GM21367 (cell line): ENCODE data around the gene ANKS1A.
"Not testable (repeated sequence)": the region's sequence is repeated elsewhere in the genome, so short reads cannot be mapped to it uniquely, and the experiment has no call there.

Experiments used
- ATAC-seq: cut with Tn5 transposase; IDR thresholded peaks from one replicate; pipeline ENCODE4 v1.9.1; 2021; ENCODE audit not compliant: unreplicated experiment

ANKS1A gene

DNA sequence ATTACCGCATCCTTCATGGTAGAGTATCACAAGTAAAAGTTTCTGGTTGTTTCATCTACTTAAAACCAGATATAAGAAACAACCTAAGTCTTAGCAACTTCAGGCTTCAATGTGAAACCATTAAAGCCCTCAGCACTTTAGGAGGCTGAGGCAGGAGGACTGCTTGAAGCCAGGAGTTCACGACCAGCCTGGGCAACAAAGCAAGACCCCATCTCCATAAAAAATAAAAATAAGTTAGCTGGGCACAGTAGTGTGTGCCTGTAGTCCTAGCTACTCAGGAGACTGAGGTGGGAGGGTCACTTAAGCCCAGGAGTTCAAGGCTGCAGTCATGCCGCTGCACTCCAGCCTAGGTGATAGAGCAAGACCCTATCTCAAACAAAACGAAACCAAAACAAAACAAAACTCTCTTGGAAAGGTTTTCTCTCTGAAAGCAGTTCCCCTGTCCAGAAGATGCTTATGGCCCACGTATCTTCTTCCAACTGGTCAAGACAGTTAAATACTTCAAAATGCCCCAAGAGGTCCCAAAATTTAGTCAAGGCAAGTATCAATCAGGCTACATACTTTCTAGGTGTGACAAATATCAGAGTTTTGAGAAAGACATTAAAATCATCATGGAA lies 11.1 kb upstream of the ANKS1A start:
- ATAC-seq: no peak

DNA sequence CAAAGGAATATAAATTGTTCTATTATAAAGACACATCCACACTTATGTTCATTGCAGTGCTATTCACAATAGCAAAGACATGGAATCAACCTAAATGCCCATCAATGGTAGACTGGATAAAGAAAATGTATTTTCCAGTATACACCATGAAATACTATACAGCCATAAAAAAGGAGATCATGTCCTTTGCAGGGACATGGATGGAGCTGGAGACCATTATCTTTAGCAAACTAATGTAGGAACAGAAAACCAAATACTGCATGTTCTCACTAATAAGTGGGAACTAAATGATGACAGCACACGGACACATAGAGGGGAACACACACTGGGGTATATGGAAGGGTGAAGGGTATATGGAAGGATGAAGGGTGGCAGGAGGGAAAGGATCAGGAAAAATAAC lies 5.0 kb upstream of the ANKS1A start:
- ATAC-seq: not testable (repeated sequence)

DNA sequence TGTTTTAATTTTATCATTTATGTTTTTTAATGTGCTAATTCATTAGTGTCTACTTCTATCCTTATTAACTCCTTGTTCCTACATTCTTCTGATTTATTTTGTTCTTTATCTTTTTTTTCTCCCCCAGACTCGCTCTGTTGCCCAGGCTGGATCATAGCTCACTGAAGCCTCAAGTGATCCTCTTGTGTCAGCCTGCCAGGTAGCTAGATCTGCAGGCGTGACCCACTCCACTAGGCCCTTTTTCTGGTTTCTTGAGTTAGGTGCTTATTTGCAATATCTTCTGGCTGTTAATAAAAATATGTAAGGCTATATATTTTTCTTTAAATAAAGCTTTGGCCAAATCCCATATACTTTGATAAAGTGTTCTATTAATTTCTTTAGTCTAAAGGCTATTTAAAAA lies 4.1 kb upstream of the ANKS1A start:
- ATAC-seq: no peak

DNA sequence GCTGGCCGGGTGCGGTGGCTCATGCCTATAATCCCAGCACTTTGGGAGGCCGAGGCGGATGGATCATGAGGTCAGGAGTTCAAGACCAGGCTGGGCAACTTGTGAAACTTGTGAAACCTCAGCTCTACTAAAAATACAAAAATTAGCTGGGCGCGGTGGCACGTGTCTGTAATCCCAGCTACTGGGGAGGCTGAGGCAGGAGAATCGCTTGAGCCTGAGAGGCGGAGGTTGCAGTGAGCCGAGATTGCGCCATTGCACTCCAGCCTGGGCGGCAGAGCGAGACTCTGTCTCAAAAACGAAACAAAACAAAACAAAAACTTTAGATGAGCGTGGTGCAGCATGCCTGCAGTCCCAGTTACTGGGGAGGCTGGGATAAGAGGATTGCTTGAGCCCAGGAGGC lies 3.2 kb upstream of the ANKS1A start:
- not testable (repeated sequence) for ATAC-seq

DNA sequence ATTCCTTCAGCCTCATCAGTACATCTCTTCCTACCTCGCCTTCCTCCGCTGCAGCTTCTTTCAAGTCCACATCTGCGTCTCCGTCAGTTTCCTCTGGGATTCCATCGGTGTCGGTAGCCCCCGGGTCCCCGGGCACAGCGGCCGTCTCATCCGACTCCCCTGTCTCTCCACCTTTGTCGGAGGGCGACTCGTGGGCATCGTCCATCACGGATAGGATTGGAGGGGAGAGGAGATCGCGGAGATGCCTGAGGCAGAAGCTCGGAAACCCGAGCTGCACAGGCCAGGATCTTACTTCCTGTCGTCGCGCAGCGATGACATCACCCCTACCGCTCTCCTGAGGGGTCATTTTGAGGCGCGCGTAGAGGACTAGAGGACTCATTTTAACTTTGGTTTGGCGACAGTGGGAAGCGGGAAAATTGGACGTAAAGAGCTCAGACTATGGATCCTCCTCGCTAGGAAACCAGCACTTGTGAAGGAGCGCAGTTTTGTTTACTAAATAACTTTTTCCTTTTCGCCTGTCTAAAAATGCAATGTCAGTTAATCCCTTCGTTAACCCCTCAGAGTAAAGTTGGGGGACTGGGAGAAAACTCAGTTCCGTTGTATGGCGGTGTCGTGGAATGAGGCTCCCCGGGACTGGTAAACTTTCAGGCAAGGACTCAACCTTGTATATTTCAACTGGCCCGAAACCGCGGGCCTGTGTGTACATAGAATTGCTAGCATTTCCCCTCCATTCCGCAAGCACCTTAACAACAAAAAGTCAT lies 1.1 kb upstream of the ANKS1A start, which contains the start of gene TAF11:
TSS of gene TAF11 (minus strand) at position 290 of the 761 bp plus-strand sequence. CDS start at position 205, 85 bp downstream.
- ATAC-seq: peak; percentile 48

DNA sequence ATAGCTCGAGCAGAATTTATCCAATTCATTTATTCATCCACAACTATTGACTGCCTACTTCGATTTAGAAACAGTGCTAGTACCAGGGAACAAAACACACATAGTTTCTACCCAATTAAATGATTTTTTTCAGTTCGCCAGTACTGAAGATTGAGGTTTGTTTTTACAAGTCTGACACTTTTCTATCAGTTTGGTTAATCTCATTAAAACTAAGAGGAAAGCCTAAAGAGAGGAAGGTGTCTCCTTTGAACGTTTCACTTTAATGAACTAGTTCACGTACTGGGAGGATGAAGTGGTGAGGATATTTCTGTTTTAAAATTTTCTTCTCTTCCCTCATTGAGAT lies 570 bp upstream of the ANKS1A start:
- no peak for ATAC-seq

DNA sequence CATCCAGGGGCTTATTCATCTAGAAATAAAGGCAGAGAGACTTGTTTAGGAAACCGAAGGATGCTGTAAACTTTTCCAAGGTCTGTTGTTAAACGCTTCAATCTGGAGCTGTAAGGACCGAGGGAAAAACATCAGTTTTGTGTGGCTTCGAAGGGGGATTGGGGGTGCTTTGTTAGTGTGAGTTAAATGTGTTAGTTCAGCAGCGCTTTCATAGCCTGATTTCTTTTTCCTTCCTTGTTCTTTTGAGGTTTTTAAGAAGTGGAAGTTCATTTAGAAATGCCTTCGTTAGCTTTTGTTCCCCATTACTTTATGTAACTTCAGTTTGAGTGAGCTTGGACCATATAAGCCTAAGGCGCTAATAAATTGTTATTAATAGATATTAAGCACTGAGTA lies 1.5 kb downstream of the ANKS1A start:
- no peak for ATAC-seq

DNA sequence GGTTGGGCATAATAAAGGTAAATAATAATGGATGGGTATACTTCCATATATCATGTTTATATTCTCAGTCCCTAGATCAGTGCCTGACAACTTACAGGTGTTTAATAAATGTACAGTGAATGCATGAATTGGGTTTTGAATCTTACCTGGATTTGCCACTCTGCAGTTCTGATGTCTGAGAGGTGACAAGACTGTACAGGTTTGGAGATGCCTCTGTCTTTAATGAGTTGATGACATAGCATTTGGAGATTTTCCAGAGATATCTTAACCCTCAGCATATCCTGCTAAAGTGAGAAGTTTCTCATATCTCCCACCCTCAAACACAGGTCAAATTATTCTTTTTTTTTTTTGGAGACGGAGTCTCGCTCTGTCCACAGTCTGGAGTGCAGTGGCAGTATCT lies 2.2 kb downstream of the ANKS1A start:
- ATAC-seq: no peak

DNA sequence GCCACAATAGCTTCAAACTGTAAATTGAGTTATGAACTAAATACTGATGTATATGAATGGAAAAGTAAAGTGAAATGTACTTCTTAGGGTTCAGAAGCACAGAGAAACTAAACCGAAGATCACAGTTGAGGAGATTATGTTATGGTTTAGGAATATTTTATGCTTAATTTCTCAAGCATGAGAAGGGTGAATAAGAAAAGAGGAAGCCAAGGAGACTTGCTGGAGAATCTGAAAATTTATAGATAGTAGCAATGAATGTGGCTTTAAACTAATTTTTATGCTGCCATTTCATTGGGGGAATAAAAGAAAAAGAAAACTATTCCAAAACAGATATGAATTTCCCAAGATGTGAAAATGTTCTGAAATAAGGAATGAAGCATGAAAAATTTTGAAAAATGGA lies 5.6 kb downstream of the ANKS1A start:
- ATAC-seq: no peak

DNA sequence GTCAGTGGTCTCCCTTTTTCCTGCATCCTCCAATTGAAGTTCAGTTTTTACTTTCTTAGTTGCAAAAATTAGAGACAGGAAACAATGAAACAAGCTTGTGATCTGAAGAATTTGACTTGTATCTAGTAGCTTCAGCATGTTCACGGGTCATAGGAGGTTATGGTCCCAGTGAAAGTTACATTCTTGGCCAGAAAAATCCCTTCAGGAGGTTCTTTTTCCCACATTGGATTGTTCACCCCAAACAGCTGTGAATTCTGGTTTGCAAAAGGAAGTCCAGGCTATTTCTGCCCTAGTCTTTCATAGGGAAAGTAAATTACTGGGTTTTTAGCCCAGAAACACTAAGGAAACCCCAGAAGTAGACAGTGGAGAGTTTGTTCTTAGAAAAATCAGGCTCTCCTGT lies 8.1 kb downstream of the ANKS1A start:
- no peak for ATAC-seq

DNA sequence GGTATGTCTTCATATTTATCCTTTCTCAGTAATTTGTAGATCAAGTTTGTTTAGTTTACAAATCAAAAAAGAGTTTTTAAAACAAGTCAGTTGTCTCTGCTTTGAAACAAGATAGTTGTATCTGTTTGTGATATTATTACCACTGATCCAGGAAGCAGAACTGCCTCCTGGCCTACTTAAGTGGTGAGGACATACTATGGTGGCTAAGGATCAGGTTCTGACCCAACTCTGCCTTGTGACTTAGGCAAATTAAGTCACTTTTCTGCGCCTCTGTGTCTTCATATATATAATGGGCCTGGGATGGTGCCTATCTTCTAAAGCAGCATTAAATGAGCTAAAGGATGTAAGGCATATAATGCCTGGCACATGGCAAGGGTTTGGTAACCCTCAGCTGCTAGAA lies 8.7 kb downstream of the ANKS1A start:
- ATAC-seq: no peak

DNA sequence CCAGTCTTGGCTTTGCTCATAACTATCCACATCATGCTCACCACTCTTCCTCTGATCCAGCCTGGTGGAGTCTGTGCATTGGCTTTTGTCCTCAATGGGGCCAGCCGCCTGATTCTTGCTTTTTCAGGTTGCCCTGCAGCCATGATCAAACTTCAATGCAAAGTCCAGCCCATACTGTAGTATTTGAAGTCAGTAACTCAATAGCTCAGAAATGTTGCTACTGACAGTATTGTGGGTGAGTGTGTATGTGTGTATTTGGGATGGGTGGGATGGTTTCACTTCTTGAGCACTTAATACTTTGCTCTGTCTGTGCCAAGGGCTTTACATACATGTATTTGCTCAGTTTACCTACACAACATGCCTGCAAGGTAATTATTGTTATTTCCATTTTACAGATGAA lies 10.7 kb downstream of the ANKS1A start:
- not testable (repeated sequence) for ATAC-seq

DNA sequence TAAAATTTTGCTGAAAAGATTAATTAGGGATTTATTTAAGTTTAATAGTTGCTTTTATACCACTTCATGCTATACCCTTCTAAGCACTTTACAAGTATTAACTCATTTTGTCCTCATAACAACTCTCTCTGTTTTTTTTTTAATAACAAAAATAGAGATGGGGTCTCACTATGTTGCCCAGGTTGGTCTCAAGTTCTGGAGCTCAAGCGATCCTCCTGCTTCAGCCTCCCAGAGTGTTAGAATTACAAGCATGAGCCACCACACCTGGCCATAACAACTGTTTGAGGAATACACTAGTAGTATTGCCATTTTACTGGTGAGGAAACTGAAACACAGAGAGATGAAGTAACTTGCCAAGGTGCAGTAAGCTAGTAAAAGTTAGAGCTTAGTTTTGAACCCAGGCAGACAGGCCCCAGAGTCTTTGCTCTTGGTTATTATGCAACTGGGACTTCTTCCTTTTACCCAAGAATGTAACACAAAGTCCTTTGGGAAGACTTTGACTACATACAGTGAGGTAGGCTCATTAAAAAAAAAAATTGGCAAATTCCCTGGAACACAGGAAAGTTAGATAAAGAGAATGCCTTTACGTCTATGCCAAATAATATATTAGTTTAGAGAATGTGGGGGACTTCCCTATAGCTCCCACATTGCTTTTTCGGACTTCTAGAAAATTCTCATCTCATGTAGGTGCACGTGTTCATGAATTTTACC lies 11.4 kb downstream of the ANKS1A start:
- ATAC-seq: no peak

DNA sequence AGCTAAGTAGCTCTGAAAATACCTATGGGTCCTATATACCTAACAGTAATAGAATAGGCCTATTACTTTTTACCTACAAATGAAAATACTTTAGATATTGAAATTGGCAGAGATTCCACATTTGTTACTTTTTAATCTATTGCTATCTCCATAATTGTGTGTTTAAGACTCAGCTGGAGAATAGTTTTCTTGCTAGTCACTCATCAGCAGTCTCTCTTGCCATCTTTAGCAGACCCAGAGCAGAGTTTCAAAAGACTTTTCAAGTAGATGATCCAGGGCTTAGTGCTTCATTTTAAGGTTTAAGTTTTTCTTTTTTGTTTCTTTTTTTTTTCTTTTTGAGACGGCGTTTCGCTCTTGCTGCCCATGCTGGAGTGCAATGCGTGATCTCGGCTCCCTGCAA lies 12.9 kb downstream of the ANKS1A start:
- ATAC-seq: no peak

DNA sequence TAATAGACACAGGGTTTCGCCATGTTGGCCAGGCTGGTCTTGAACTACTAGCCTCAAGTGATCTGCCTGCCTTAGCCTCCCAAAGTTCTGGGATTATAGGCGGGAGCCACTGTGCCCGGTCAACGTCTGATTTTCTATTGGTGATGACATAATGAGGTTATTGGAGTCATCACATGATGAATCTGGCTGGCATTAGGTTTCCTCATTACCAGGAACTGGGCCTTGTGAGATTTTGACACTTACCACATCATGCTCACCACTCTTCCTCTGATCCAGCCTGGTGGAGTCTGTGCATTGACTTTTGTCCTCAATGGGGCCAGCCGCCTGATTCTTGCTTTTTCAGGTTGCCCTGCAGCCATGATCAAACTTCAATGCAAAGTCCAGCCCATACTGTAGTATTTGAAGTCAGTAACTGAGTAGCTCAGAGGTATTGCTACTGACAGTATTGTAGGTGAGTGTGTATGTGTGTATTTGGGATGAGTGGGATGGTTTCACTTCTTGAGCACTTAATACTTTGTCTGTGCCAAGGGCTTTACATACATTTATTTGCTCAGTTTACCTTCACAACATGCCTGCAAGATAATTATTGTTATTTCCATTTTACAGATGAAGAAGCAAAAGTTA lies 16.0 kb downstream of the ANKS1A start:
- no peak for ATAC-seq

DNA sequence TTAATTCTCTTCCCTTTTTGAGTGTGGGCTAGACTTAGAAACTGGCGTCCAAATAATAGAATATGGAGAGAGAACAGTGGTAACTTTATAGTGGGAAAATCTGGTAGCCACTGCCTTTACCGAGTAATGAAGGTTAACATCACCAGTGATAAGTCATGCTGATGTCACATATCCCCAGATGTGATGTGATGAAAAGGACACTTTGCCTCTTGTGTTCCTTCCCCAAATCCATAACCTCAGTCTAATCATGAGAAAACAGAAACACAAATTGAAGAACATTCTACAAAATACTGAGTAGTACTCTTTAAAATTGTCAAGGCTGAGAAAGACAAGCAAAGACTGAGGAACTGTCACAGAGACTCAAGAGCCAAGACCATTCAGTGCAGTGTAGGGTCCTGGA lies 17.8 kb downstream of the ANKS1A start:
- ATAC-seq: no peak

DNA sequence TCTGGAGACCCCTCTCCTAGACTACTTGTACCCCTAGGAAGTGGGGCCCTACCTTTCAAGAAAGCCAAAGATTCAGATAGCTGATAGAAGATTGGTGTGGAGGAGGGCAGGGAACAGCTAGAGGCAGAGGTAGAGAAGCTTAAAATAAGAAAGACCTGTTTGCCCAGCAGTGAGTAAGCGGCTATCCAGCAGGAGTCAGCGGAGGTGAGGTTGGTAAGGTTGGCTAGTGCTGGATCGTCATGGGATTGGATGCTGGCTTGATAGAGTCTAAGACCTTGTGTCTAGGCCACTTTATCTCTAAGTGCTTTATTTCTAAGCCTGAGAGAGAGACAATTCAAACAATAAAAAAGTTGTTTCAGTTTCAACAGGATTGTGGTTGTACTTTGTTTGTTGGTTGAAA lies 19.1 kb downstream of the ANKS1A start:
- ATAC-seq: no peak

DNA sequence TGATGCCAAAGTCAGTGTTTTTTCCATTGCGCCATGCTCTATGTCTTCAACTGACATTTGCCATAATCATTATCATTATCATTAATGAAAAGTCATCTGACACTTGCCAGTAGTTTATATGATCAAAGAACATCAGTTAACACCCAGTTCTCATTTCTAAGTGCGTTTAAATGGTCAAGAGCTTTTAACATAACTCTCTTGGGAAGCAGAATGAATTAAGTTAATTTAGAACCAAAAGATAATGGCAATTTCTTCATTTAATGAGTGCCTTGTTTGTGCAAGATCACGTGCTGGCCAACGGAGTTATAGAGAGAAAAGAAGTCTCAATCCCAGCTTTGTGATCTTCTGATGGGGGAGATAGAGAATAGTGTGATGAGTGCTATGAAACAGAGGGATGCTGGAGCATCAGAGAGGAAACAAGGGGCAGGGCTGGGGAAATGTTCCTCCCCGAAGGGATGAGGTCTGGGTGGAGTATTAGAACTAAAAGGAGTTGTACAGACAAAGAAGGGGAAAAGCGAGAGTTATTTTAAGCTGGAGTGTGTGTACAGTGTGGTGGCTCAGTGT lies 20.3 kb downstream of the ANKS1A start:
- ATAC-seq: no peak

DNA sequence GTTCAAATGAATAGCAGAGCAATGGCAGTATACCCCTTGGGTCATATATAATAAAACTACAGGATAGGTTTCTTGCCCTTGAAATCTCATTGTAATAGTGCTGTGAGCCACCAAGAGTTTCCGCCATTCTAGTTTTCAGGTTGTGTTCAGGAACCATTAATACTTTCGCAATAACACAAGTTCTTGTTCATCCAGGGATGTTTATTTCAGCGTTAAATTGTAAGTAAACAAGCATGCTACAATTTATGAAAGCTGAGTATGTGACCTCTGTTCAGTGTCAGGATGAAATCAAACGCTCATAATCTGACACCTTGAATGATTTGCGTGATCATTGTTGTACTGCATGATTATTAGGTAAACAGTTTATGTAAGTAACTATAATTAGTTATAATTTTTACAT lies 22.8 kb downstream of the ANKS1A start:
- no peak for ATAC-seq

DNA sequence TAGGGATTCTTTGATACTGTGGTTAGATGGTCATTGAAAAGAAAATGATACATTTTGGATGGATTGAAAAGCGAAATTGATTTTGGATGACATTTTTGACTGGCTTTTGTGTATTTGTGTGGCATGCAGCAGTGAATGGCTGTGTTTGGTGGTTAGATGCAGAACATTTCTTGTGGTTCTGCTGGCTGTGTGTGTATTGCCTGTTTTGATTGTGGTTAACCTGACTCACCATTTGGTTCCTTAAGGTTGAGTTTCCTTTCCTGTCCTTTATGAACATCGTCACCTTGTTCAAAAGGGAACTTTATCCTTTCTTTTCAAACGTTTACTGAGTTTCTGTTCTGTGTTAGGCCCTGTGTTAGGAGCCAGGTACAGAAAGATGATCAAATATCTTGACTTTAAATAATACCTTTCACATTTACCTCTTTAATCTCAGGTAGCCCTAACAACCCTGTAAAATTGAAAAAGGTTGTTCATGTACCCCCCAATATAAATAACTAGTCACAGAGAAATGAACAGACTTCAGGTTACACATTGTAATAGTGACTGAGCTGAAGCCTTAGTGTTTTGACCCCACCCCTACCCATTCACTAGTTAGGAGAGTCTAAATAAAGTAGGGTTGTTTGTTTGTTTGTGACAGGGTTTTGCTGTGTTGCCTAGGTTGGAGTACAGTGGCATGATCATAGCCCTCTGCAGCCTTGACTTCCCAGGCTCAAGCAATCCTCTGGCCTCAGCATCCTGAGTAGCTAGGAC lies 23.8 kb downstream of the ANKS1A start:
- no peak for ATAC-seq

DNA sequence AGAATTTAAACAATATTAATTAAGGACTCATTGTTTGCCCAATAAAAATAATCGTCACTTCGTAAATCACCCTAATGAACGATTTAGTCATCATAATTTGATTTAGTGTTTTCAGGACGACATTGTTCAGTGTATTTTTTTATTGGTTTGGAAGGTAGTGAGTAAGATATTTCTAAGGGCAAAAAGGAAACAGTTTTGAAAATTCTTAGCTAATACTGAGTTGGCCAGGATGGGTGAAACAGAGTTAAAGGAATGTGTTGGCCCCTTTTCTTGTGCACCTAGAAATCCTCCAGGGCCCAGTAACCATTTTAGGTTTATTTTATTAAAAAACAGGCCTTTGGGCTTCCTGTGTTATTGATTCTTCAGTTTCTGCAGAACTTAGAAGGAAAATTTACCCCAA lies 25.3 kb downstream of the ANKS1A start:
- no peak for ATAC-seq
